H1 (cell line): Measurements from ENCODE around the gene RIMBP2. TPM values are rescaled to one million over a fixed set of nuclear protein-coding genes. Genes with fewer than 3 reads are reported as not detected.

Experiments used
- RNF2 ChIP-seq: fragments of 200-900, 300-1000 bp; sonication (generic); IDR thresholded peaks from 2 replicates; pipeline ENCODE4 v1.7.1; 2016; ENCODE audit warnings: borderline replicate concordance, low read depth, mild to moderate bottlenecking, antibody characterized with exemption, low read length; ENCODE audit not compliant: poor library complexity, severe bottlenecking; ENCODE audit errors: missing control alignments
- SP2 ChIP-seq: IDR thresholded peaks from 2 replicates; pipeline ENCODE4 v1.6.1; 2012; ENCODE audit warnings: mild to moderate bottlenecking, low read length, inconsistent platforms
- polyA plus RNA-seq, 7 experiments: library from polyadenylated mRNA; depleted of rRNA in 3 of 7; stranded (reverse) in 5 of 7; unstranded in 2 of 7; fragments of >200 nt in 5 of 7; fragments of 200-250 nt in 2 of 7; gene quantifications; 1 replicate in 5 of 7; 2 replicates in 1 of 7; 4 replicates in 1 of 7; pipeline versions ENCODE4 v1.2.1 to v1.2.3, GENCODE V29; 2011 to 2013; ENCODE audit warnings: missing spikeins in 2 of 7, mixed read lengths in 2 of 7
- total RNA-seq: library from RNA; stranded (reverse); fragmentation: NEBNext Ultra II Directional; extraction: Animal tissue kit (Norgen Biotek cat#: 25700); gene quantifications from 2 replicates; pipeline ENCODE4 v1.2.1, GENCODE V29; 2021

RIMBP2 gene
- total and polyA plus RNA-seq, 2 of the 8 experiments (the other 6 are each of a cell fraction or from before 2014, with no cell fraction given) = 0.18 to 0.65 TPM

GRCh38 chr12:130362060-130362459 lies 354.0 kb downstream of the RIMBP2 start (continued):
- TF ChIP-seq SP2 (no peak), RNF2 (no peak)
